ENCODE data around the gene SKAP2.
"Not testable (repeated sequence)": the region's sequence is repeated elsewhere in the genome, so short reads cannot be mapped to it uniquely, and the experiment has no call there.

The SKAP2 gene

GRCh38 chr7:26857506-26858240 is 6.7 kb downstream of the SKAP2 start:
- DNase-seq (ENCODE audit: low read depth): no peak

GRCh38 chr7:26857170-26857505 is 7.3 kb downstream of the SKAP2 start:
- no peak for DNase-seq (ENCODE audit: low read depth)

- no peak for DNase-seq (ENCODE audit: low read depth)
Observed at GRCh38 chr7:26856176-26856985, 8.0 kb downstream of the SKAP2 start.

GRCh38 chr7:26854876-26855855 is 9.2 kb downstream of the SKAP2 start:
- DNase-seq (ENCODE audit: low read depth): no peak

- peak; percentile 17 for DNase-seq (ENCODE audit: low read depth)
Observed at GRCh38 chr7:26853788-26854393, 10.5 kb downstream of the SKAP2 start.

GRCh38 chr7:26850193-26850651 is 14.2 kb downstream of the SKAP2 start:
- DNase-seq (ENCODE audit: low read depth): no peak

- no peak for DNase-seq (ENCODE audit: low read depth)
Observed at GRCh38 chr7:26843705-26844104, 20.7 kb downstream of the SKAP2 start.

GRCh38 chr7:26842897-26843296 is 21.5 kb downstream of the SKAP2 start:
- no peak for DNase-seq (ENCODE audit: low read depth)

- no peak for DNase-seq (ENCODE audit: low read depth)
Observed at GRCh38 chr7:26841003-26841739, 23.2 kb downstream of the SKAP2 start.

GRCh38 chr7:26836793-26837192 is 27.6 kb downstream of the SKAP2 start:
- DNase-seq (ENCODE audit: low read depth): not testable (repeated sequence)

GRCh38 chr7:26815426-26815825 is 49.0 kb downstream of the SKAP2 start:
- no peak for DNase-seq (ENCODE audit: low read depth)

GRCh38 chr7:26813432-26813831 is 51.0 kb downstream of the SKAP2 start:
- no peak for DNase-seq (ENCODE audit: low read depth)

GRCh38 chr7:26794541-26794940 is 69.8 kb downstream of the SKAP2 start:
- no peak for DNase-seq (ENCODE audit: low read depth)

GRCh38 chr7:26792576-26792975 is 71.8 kb downstream of the SKAP2 start:
- no peak for DNase-seq (ENCODE audit: low read depth)

- DNase-seq (ENCODE audit: low read depth): no peak
Observed at GRCh38 chr7:26792006-26792405, 72.4 kb downstream of the SKAP2 start.

- no peak for DNase-seq (ENCODE audit: low read depth)
Observed at GRCh38 chr7:26789481-26790184, 74.8 kb downstream of the SKAP2 start.

GRCh38 chr7:26787701-26788100 is 76.7 kb downstream of the SKAP2 start:
- no peak for DNase-seq (ENCODE audit: low read depth)

GRCh38 chr7:26784118-26784517 is 80.3 kb downstream of the SKAP2 start:
- no peak for DNase-seq (ENCODE audit: low read depth)

GRCh38 chr7:26782501-26782900 is 81.9 kb downstream of the SKAP2 start:
- DNase-seq (ENCODE audit: low read depth): no peak

GRCh38 chr7:26779978-26780595 is 84.3 kb downstream of the SKAP2 start:
- no peak for DNase-seq (ENCODE audit: low read depth)

Measured in fibroblast of the conjunctiva (primary cell).